Femur (tissue), 1 donor: ENCODE data around the gene CDK16.

Source experiments
- DNase-seq: peaks from one replicate; pipeline ENCODE4 v3.0.0-alpha.2; 2017

CDK16 gene

GRCh38 chrX:47228550-47229270 lies 10.2 kb downstream of the CDK16 start:
- DNase-seq = peak; percentile 8

DNA sequence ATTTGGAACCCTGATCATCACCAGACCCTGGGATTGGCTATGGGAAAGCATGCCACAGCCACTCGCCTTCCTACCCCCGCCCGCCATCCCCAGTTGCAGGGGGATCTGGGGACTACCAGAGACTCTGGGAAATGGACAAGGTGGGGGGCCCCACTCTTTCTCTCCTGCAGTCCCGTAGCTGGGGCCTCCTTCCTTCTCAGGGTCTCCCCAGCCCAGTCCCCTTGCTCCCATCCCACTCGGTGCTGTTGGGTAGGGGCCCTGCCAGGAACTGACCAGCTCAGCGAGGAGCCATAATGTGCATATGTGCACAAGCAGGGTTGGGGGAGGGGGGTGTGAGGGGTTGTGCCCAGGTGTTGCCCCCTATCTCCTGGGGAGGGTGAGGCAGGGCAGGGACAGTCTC lies 10.9 kb downstream of the CDK16 start:
- DNase-seq = no peak

DNA sequence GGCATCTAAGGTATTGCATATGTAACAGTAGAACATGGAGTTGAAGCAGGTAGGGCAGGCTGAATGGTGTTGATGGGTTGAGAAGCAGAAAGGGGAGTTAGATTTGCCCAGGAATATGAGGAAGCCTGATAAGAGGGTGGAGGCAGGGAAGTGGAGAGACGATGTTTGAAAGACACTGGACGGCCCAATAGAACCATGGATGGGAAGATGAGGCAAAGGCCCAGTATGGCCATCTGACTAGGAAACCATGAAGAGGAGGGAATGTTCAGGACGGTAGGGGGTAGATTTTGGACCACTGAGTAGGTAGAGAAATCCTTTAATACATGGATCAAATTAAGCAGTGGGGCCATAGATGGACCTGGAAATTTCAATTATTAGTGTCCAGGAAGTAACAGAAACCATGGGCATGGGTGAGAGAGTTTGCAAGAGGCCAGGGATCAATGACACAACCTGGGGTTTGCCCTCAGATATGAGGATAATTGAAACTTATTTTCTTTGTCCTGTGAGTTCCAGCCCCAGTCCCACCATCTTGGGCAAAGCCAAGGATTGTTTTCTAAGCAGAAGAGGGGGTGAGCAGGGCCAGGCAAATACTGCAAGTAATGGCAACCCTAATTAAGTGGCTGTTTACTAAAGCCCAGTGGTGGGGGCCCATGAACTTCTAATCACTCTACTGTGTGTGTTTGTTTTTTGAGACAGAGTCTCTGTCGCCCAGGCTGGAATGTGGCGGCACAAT lies 11.8 kb downstream of the CDK16 start:
- DNase-seq = no peak

GRCh38 chrX:47231167-47231566 lies 12.7 kb downstream of the CDK16 start:
- DNase-seq = peak; percentile 7

GRCh38 chrX:47232197-47232802 lies 13.8 kb downstream of the CDK16 start:
- no peak for DNase-seq

- peak; percentile 86 for DNase-seq
These were observed 14.4 kb downstream of the CDK16 start, which contains the start of gene USP11 for GRCh38 chrX:47232803-47233332. TSS of gene USP11 (plus strand) at chrX:47233009. CDS start at chrX:47233044, 35 bp downstream.

DNA sequence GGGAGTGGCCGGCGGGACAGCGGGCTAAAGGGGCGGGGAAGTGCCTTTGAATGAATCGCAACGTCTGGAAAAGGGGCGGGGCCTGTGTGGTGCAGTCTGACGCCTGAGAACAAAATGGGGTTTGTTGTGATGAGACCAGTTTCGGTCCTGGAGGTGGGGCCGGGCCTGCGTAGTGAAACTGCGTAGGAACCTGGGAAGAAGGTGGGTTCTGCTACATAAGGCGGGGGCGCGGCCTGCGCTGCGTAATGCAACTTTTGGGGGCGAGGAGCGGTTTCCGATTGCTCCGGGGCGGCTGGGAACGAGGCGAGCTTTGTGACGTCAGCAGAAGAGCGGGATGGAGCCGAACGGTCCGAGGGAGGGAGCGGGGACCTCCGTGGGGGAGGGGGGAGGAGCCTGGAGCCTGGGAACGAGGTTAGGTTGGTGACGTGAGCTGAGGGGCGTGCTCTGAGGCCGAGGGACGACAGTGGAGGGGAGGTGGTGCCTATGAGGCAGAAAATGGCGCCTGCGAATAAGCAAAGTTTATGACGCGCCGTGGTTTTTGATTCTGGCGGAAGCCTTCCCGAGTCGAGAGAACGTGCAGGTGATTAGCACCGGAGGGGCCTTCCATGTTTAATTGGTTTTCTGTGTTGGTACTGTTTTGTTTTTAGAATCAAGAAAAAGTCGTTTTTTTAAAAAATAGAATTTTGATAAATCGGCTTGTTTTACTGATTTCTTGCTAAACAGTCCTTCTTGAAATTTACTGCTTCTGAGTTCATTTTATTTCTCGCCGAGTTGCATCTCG lies 15.0 kb downstream of the CDK16 start:
- DNase-seq = peak; percentile 96

DNA sequence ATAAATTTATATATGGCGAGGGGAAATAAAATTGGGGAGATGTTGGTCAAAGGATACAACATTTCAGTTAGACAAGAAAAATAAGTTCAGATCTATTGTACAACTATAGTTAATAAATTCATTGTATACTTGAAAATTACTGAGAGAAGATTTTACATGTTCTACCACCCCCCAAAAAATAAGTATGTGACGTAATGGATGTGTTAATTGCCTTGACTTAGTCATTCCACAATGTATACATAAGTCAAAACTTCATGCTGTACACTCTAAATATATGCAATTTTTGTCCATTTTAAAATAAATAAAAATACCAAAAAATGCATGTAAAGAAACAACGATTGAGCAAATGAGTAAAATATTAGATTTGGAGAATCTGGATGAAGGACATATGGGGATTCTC lies 16.1 kb downstream of the CDK16 start:
- no peak for DNase-seq

GRCh38 chrX:47235691-47236103 lies 17.2 kb downstream of the CDK16 start:
- DNase-seq = no peak

GRCh38 chrX:47239199-47239598 lies 20.7 kb downstream of the CDK16 start:
- no peak for DNase-seq

GRCh38 chrX:47239898-47240545 lies 21.5 kb downstream of the CDK16 start:
- DNase-seq = no peak

DNA sequence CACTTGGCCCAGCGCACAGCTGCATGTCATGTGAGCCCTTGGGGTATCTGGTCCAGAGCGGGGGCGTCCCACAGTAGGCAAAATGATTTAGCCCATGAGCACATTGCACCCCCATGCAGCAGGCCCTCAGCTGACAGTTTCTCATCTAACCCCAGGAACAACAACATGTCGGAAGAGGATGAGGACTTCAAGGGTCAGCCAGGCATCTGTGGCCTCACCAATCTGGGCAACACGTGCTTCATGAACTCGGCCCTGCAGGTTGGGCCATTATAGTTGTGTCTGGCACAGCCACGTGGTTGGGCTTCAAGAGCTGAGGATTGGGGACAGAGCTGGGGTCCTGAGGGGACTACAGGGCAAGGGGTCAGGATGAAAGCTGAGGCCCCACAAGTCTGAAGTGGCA lies 22.1 kb downstream of the CDK16 start:
- DNase-seq = no peak

DNA sequence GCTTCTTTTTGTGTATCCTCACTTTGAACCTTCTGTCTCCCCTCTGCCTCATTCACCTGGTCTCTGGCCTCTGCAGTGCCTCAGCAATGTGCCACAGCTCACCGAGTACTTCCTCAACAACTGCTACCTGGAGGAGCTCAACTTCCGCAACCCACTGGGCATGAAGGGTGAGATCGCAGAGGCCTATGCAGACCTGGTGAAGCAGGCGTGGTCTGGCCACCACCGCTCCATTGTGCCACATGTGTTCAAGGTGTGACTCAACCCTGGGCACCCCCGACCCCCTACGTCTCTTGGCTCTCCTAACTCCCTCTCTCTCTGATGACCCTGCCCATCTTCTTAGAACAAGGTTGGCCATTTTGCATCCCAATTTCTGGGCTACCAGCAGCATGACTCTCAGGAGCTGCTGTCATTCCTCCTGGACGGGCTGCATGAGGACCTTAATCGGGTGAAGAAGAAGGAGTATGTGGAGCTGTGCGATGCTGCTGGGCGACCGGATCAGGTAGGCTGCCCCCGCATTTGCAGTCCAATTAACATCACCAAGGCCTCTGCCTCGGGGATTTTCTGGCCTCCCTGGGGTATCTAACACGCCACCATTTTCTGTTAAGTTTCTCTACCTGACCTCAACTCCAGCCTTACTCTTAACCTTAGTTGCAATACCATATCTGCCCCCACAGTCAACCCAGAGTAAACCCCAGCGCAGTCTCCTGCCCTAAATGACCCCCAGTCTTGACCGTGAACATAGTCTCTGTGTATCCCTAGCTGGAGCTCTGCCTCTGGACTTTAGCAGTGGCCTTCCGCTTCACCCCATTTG lies 22.9 kb downstream of the CDK16 start:
- DNase-seq = no peak

GRCh38 chrX:47242321-47242720 lies 23.8 kb downstream of the CDK16 start:
- no peak for DNase-seq

DNA sequence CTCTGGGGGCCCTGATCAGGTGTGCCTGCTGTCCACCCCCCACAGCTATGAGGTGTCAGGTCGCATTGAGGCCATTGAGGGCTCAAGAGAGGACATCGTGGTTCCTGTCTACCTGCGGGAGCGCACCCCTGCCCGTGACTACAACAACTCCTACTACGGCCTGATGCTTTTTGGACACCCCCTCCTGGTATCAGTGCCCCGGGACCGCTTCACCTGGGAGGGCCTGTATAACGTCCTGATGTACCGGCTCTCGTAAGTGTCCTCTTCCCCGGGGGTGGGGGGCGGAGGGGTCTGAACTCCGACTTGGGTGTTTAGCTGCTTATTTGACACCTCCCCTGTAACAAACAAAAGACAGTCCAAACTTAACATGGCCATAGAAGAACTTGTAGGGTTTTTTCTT lies 24.9 kb downstream of the CDK16 start:
- no peak for DNase-seq

GRCh38 chrX:47244676-47245075 lies 26.2 kb downstream of the CDK16 start:
- DNase-seq = no peak

- no peak for DNase-seq
These were observed 26.7 kb downstream of the CDK16 start for GRCh38 chrX:47245156-47245555.

- DNase-seq = no peak
These were observed 28.9 kb downstream of the CDK16 start for GRCh38 chrX:47247206-47247998.

- DNase-seq = no peak
These were observed 29.5 kb downstream of the CDK16 start for GRCh38 chrX:47247999-47248320.

GRCh38 chrX:47248576-47248975 lies 30.1 kb downstream of the CDK16 start:
- no peak for DNase-seq

DNA sequence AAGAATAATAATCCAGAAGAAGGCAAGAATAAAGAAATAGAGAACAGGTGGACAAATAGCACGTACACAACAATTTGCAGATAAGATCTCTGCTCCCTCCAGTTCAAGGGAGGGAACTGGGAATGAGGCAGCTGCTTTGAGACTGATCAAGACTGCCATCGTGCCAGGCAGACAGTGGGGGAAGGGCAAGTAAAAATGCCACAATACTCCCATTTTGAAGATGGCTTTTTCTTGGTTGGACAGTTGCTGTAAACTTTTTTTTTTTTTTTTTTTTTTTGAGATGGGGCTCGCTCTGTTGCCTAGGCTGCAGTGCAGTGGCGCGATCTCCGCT lies 31.5 kb downstream of the CDK16 start:
- DNase-seq = no peak
